ELF-1 (cell line): ENCODE measurements around the gene PTGR1.

Experiments
- DNase-seq: peaks from one replicate; pipeline ENCODE4 v3.0.0-alpha.2; 2016; ENCODE audit warnings: low read depth, low spot score

PTGR1 gene

DNA sequence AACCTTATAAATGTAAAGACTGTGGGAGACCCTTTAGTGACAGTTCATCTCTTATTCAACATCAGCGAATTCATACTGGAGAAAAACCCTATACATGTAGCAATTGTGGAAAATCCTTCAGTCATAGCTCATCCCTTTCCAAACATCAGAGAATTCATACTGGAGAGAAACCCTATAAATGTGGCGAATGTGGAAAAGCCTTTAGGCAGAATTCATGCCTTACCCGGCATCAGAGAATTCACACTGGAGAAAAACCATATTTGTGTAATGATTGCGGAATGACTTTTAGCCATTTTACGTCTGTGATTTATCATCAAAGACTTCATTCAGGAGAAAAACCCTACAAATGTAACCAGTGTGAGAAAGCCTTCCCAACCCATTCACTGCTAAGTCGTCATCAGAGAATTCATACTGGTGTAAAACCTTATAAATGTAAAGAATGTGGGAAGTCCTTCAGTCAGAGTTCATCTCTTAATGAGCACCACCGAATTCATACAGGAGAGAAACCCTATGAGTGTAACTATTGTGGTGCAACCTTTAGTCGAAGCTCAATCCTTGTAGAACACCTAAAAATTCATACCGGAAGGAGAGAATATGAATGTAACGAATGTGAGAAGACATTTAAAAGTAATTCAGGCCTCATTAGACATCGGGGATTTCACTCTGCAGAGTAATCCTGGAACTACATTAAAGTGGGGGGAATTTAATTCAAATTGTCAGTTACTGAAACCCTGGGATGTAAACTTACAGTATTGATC is 56.8 kb downstream of the PTGR1 start:
- no peak for DNase-seq

DNA sequence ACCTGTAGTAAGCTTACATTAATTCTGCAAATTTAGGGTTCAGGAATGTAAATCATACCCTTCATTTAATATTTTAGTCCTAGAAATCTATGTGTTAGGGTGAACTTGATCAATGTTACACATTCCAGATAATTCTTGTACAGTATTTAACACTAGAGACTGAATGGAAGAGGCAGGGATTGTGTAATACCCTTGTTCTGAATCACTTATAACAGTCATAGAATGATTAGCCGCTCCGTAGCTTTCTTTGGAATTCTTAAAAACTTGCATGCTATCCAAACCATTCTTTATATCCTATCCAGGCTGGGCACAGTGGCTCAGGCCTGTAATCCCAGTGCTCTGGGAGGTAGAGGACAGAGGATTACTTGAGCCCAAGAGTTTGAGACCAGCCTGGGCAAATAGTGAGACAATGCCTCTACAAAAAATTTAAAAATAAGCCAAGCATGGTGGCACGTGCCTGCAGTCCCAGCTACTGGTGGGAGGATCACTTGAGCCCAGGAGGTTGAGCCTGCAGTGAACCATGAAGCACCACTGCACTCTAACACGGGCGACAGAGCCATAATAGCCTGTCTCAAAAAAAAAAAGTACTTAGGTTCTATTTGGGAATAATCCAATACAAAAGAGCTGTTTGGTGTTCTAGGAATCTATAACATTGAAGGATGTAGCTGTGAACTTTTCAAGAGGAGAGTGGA is 66.2 kb downstream of the PTGR1 start:
- DNase-seq, result no peak

DNA sequence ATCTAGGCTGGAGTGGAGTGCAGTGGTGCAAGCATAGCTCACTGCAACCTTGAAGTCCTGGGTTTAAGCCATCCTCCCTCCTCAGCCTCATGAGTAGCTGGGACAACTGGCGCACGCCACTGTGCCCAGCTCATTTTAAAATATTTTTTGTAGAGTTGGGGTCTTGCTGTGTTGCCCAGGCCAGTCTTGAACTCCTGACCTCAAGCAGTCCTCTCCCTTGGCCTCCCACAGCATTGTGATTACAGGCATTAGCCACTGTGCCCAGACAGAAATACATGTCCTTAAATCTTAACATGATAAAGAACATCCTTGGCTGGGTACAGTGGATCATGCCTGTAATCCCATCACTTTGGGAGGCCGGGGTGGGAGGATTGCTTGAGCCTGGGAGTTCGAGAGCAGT is 67.7 kb downstream of the PTGR1 start:
- no peak for DNase-seq

DNA sequence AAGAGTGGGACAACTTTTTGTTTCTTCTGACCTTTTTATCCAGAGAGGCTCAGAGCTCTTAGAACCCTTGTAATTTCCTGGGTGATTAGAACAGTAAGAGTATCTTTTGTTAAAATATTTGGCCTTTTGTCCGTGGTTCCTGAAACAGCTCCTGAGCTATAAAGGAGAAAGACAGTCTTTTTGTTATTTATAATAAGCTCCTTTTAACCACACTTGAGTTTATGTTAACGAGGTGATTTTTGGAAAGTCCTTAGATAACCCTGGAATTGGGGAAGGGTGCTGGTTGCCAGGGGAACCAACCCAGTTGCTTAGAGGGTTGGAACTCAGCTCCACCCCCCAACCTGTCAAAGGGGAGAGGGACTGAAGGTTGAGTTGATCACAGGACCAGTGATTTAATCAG is 69.7 kb downstream of the PTGR1 start:
- peak; percentile 51 for DNase-seq

GRCh38 chr9:111527347-111527746 is 72.1 kb downstream of the PTGR1 start:
- no peak for DNase-seq

GRCh38 chr9:111525056-111525977 is 74.1 kb downstream of the PTGR1 start, which contains the start of gene ZNF483:
TSS of gene ZNF483 (plus strand) at chr9:111525179. CDS start at chr9:111527396, 2,217 bp downstream.
- DNase-seq, result peak; percentile 90

DNA sequence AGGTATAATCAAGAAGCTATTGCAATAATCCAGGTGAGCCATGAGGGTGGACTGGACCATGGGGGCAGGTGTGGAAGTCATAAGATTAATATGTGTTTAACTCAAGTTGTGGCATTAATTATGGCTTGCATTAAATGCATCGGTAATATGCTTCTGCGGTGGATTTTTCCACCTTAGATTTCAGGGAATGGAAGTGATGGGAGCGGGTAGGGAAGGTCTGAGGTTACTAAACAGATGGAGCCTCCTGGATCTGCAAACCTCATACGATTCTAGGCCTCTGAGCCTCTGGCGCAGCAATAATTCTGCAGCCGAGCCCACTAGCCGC is 74.8 kb downstream of the PTGR1 start:
- DNase-seq, result no peak

DNA sequence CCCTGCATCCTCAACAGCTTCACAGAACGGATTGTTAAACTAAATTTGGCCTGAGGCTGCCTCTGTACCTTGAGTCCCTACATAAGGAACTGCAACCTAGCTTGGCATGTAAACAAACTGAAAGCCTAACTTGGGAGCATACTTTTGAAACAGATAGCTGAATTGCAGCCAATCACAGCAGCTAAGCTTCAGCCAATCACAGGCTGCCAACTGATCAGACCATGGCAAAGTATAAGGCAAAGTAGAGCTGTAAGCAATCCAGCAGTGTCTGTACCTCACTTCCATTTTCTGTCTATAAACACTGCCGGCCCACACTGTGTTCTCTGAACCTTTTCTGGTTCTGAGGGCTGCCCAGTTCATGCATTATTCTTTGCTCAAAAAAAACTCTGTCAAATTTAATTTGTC is 83.4 kb downstream of the PTGR1 start:
- DNase-seq, result peak; percentile 66

- no peak for DNase-seq
Measured at GRCh38 chr9:111514967-111515366, 84.5 kb downstream of the PTGR1 start.
